Stimulated activated CD4-positive, alpha-beta T cell treated with anti-CD3 and anti-CD28 coated beads, Interleukin-15, amount 100 ng/mL, for 1 hour (primary cell): ENCODE results near the gene NOVA2.
A peak's percentile ranks its signal among the peaks of the same experiment; 100 is the strongest.

Experiments used
- DNase-seq, 2 donors: peaks; one replicate each; pipeline ENCODE4 v3.0.0-alpha.2; 2020; ENCODE audit warnings: low read depth in 1 of 2, low spot score in 1 of 2

NOVA2 gene

GRCh38 chr19:45927565-45928261 is 46.0 kb downstream of the NOVA2 start:
- DNase-seq: peak; percentile 68

- no peak for DNase-seq
Measured at GRCh38 chr19:45924891-45925447, 48.7 kb downstream of the NOVA2 start.

- DNase-seq: no peak
Measured at GRCh38 chr19:45922281-45922680, 51.4 kb downstream of the NOVA2 start.

GRCh38 chr19:45920458-45920857 is 53.2 kb downstream of the NOVA2 start:
- DNase-seq: no peak

- DNase-seq: no peak
Measured at GRCh38 chr19:45919678-45920077, 54.0 kb downstream of the NOVA2 start.

GRCh38 chr19:45918721-45919120 is 54.9 kb downstream of the NOVA2 start:
- no peak for DNase-seq

GRCh38 chr19:45917421-45918091 is 56.1 kb downstream of the NOVA2 start:
- DNase-seq: no peak

GRCh38 chr19:45913874-45914830 is 59.5 kb downstream of the NOVA2 start, which contains the start of gene NANOS2:
TSS of gene NANOS2 (minus strand) at chr19:45914778. CDS start at chr19:45914693, 85 bp downstream.
- DNase-seq: no peak

- DNase-seq: no peak
Measured at GRCh38 chr19:45911291-45911690, 62.4 kb downstream of the NOVA2 start.

- DNase-seq: no peak
Measured at GRCh38 chr19:45908956-45909355, 64.7 kb downstream of the NOVA2 start.

- no peak for DNase-seq
Measured at GRCh38 chr19:45906221-45906620, 67.4 kb downstream of the NOVA2 start.

GRCh38 chr19:45905011-45905410 is 68.7 kb downstream of the NOVA2 start:
- no peak for DNase-seq

GRCh38 chr19:45902651-45903625 is 70.7 kb downstream of the NOVA2 start:
- peak; percentile 100 for DNase-seq

- DNase-seq: no peak
Measured at GRCh38 chr19:45901912-45902650, 71.6 kb downstream of the NOVA2 start, which contains the start of gene MYPOP. TSS of gene MYPOP (minus strand) at chr19:45902613. CDS start at chr19:45901773, 840 bp downstream.

GRCh38 chr19:45901432-45901911 is 72.2 kb downstream of the NOVA2 start:
- DNase-seq: no peak

- no peak for DNase-seq
Measured at GRCh38 chr19:45900738-45901431, 72.8 kb downstream of the NOVA2 start.

- no peak for DNase-seq
Measured at GRCh38 chr19:45899919-45900589, 73.6 kb downstream of the NOVA2 start.

- no peak for DNase-seq
Measured at GRCh38 chr19:45899253-45899652, 74.4 kb downstream of the NOVA2 start.
